ENCODE results near the gene LIPC. TPM values are rescaled to one million over a fixed set of nuclear protein-coding genes. Genes with fewer than 3 reads are reported as not detected.

The LIPC gene
- total RNA-seq, 1 experiment from 2014 or later: not detected

- H3K27ac ChIP-seq (ENCODE audit: low read depth, low read length): no peak overlapping the region
- DNase-seq (ENCODE audit: low read depth, low spot score): no peak
- no peaks in the 10 kb centered on the region for H4K20me1 ChIP-seq (ENCODE audit: insufficient read depth)
- peaks cover 2 to 18% of the 10 kb centered on the region in 2 experiments; a peak in 2 of 4 replicates for H3K4me1 ChIP-seq (ENCODE audit: control insufficient read depth in 1 of 2, insufficient read depth in 2 of 2, low read length in 2 of 2)
- CTCF ChIA-PET: no interaction called here
- H3K4me3 ChIP-seq (replicated peaks in 1 of 2; ENCODE audit: low read depth in 1 of 2, low read length in 2 of 2): no peak overlapping the region
- H3K36me3 ChIP-seq (ENCODE audit: control insufficient read depth in 1 of 2, insufficient read depth in 2 of 2, low read length in 2 of 2): no peaks in the 10 kb centered on the region
- H3K79me2 ChIP-seq (ENCODE audit: insufficient read depth, low read length): no peaks in the 10 kb centered on the region
- ATAC-seq: no peak
- intact Hi-C loops (cut with micrococcal nuclease): no loop called here
- no peaks in the 10 kb centered on the region for H3K9me3 ChIP-seq (ENCODE audit: control insufficient read depth in 1 of 2, insufficient read depth in 1 of 2, low read depth in 1 of 2, low read length in 2 of 2)
- H3K9ac ChIP-seq (ENCODE audit: low read length): no peak overlapping the region
- TF ChIP-seq YY1 (IDR thresholded peaks at IDR 0.05; ENCODE audit: extremely low read depth, insufficient replicate concordance, low read depth, low read length) (no peak), CTCF (IDR thresholded peaks at IDR 0.05 in 2 of 3, conservative IDR thresholded peaks at IDR 0.05 in 1 of 3; ENCODE audit: borderline replicate concordance in 1 of 3, insufficient read depth in 1 of 3, low read depth in 2 of 3, low read length in 2 of 3) (no peak), ZBTB33 (IDR thresholded peaks at IDR 0.05; ENCODE audit: extremely low read depth, insufficient replicate concordance, low read length) (no peak), SIN3A (IDR thresholded peaks at IDR 0.05; ENCODE audit: low read depth) (no peak), FOSL1 (IDR thresholded peaks at IDR 0.05; ENCODE audit: low read depth) (no peak), CBX3 (IDR thresholded peaks at IDR 0.05; ENCODE audit: low read depth) (no peak), POLR2AphosphoS5 (IDR thresholded peaks at IDR 0.05; ENCODE audit: low read depth, low read length) (no peak), CEBPB (IDR thresholded peaks at IDR 0.05; ENCODE audit: low read depth) (no peak)
- no peaks in the 10 kb centered on the region for H3K27me3 ChIP-seq (ENCODE audit: insufficient read depth, low read length)
- H3K4me2 ChIP-seq (ENCODE audit: low read length): no peak overlapping the region
- H2AFZ ChIP-seq (ENCODE audit: low read depth, low read length, poor library complexity, severe bottlenecking): no peak overlapping the region
- RAD21 ChIA-PET (ENCODE audit: low non-redundant PET in 1 of 2, low total read pairs in 2 of 2, uncharacterized antibody in 2 of 2, unreplicated experiment in 2 of 2): no interaction called here
- POLR2A ChIA-PET: no interaction called here
- BruUV-seq (replicated peaks): no TSS peak
- H3K9me2 ChIP-seq (ENCODE audit: insufficient read depth): no peaks in the 10 kb centered on the region
These were observed 71.6 kb downstream of the LIPC start for GRCh38 chr15:58503139-58504027.
